Measurements from ENCODE around the gene LMNB1.
"Not testable (repeated sequence)": the region's sequence is repeated elsewhere in the genome, so short reads cannot be mapped to it uniquely, and the experiment has no call there.

LMNB1 gene

DNA sequence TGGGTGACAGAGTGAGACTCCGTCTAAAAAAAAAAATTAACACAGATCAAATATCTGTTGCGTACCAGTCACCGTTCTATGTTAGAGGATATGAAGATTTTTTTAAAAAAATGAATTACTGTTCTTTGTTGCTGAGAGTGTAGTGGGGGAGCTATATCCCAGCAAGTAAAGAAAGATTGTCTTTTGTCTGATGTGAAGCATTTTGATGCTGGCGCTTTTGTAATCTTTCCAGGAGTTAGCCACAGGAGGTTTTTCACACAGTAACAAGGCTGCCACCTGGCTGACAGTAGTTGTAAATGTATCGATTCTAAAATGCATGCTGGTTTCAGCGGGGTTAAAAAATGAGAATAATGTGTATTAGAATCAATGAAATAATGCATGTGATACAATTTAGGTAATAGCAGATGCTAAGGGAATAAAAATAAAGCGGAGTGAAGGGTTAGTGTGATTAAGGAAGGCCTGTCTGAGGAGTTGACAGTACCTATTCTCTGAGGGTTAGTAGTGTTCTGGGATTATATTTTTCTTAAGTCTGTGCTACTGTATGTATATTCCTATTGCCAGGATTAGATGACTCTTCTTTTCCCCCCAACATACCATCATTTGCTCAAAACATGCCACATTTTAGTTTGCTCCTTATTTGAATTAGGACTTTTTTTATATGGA lies 3.4 kb downstream of the LMNB1 start:
- DNase-seq = no peak

- not testable (repeated sequence) for DNase-seq
Measured at GRCh38 chr5:126788409-126788808, 11.5 kb downstream of the LMNB1 start.

- no peak for DNase-seq
Measured at GRCh38 chr5:126793097-126793496, 16.2 kb downstream of the LMNB1 start.

DNA sequence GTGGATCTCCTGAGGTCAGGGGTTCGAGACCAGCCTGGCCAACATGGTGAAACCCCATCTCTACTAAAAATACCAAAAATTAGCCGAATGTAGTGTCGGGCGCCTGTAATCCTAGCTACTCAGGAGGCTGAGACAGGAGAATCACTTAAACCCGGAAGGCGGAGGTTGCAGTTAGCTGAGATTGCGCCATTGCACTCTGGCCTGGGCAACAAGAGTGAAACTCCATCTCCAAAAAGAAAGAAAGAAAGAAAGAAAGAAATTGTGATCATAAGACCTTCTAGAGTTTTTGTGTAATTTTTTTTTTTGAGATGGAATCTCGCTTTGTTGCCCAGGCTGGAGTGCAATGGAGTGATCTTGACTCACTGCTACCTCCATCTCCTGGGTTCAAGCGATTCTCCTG lies 16.7 kb downstream of the LMNB1 start:
- DNase-seq = not testable (repeated sequence)

GRCh38 chr5:126794157-126794828 lies 17.4 kb downstream of the LMNB1 start:
- DNase-seq = no peak

DNA sequence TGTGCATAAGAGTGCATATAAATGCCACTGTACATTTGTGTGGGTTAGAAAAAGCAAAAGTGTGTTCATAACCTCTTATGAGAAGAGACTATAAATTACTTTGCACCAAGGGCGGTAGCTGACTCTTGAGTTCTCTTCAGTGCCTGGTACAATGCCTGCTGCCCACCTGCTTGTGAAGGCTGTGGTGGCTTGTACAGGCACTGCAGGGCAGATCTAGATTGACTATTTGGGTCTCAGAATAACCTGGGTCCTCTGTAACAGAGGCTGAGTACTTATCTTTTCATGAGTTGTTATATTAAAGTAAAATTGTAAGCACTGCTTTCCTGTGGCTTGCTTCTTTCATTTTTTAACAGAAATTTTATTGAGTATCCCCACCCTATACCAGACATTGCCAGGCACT lies 22.8 kb downstream of the LMNB1 start:
- no peak for DNase-seq

GRCh38 chr5:126801174-126801991 lies 24.4 kb downstream of the LMNB1 start:
- DNase-seq = no peak

DNA sequence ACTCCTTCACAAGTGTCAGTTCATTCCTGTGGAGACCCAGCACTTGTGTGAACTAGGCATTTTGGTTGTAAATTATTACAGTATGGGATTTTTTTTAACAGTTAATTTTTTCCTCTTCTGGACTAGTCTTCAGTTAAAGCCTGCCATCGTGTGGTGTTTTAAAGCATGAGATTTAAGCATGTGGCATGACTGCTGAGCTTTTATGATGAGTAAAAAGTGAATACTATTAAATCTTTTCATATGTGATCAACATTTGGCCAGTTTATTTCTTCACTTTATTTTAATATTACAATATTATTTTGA lies 25.0 kb downstream of the LMNB1 start:
- no peak for DNase-seq

DNA sequence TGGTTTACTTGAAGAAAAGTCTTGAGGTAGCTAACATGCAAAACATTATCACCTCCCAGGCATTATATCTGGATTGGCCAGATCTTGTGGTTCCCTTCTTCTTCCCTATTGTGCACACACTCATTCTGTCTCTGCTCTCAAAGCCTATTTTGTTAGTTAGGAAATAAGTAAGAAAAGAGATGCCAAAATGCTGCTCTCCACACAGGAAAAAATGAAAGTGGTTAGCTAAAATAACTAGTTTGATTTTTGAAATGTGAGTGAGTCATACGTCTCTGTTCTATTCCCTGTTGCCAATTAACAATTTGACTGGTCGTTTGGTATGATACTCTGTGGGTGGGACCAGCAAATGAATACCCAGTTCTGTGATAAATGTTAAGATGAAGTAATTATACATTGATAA lies 28.1 kb downstream of the LMNB1 start:
- no peak for DNase-seq

DNA sequence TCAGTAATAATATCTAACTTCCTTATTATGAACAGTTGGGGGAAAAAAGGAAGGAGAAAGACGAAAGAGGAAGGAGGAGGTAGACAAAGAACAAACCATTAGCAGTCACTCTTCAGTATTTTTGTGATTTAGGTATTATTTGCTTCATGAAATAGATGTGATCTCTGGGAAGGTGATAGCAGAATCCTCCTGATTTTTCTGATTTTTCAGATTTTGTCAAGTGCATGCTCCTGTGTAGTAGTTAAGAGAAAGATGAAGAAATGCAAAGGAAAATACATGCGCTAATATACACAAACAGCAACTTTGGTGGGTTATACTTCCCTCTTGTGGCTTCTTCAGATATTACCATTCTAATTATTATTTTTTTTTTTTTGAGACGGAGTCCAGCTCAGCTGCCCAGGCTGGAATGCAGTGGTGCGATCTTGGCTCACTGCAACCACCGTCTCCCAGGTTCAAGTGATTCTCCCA lies 31.6 kb downstream of the LMNB1 start:
- DNase-seq = no peak

DNA sequence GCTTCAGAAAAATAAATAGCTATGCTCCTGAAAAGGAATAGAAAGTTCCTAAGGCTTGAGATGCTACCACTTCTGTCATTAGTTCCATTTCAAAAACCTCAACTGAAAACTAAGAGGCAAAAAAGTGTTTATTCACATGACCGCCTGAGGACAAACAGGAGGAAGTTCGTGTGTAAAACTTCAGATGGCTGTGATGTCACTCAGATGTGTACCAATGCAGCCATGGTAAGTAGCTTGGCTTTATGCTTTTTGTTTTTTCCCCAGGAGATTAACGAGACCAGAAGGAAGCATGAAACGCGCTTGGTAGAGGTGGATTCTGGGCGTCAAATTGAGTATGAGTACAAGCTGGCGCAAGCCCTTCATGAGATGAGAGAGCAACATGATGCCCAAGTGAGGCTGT lies 33.0 kb downstream of the LMNB1 start:
- DNase-seq = no peak

GRCh38 chr5:126810596-126811380 lies 33.9 kb downstream of the LMNB1 start:
- no peak for DNase-seq

- DNase-seq = no peak
Measured at GRCh38 chr5:126811515-126812198, 34.7 kb downstream of the LMNB1 start.

DNA sequence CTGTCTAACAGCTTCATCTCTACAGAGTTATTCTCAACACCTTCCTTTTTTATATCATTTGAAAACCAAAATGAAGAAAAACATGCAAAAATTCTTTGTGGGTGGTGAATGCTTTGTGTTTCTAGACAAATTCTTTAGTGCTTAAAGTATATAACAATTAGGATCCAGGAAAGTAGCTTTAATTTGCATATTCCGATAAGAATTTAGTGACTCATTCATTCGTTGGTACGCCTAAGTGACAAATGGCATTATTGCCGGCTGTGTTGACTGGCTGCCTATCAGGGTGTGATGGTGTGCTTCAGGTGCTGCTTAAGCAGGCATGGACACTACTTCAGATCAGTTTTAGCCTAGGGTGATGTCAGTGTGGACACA lies 35.2 kb downstream of the LMNB1 start:
- no peak for DNase-seq

- not testable (repeated sequence) for DNase-seq
Measured at GRCh38 chr5:126813799-126814198, 36.9 kb downstream of the LMNB1 start.

- DNase-seq = no peak
Measured at GRCh38 chr5:126814721-126815404, 37.9 kb downstream of the LMNB1 start.

GRCh38 chr5:126816649-126817048 lies 39.7 kb downstream of the LMNB1 start:
- DNase-seq = no peak

GRCh38 chr5:126818736-126819135 lies 41.8 kb downstream of the LMNB1 start:
- no peak for DNase-seq

GRCh38 chr5:126819253-126819652 lies 42.3 kb downstream of the LMNB1 start:
- no peak for DNase-seq

DNA sequence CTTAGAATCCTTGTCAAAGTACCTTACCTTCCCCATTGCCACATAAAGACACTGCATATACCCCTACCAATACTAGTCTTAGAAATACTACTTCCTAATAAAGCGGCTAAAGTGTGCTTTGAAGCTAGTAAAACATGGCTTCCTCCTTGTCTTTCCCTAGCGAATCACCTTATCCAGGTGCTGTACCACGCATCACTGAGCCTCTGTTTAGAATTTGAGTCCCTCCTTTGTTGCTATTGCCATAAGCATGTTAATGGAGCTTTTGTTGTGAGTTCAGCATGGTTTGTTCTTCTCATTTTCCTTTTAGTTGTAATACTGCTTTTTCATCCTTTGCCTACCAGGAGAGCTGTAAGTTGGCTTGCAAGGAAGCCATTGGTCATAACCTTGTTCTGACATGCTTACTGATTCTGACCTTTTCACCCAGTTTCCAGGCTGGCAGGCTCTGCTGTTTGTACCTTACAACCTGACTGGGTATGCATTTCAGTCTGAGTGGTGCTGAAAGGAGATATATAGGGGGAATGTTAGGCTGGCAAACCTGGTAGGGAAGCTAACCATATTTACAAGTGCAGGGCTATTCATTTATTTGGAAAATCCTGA lies 49.8 kb downstream of the LMNB1 start:
- no peak for DNase-seq

- DNase-seq = no peak
Measured at GRCh38 chr5:126829098-126829497, 52.2 kb downstream of the LMNB1 start.

GRCh38 chr5:126830061-126830460 lies 53.1 kb downstream of the LMNB1 start:
- DNase-seq = no peak

All from activated gamma-delta T cell (primary cell).